ENCODE measurements around the gene DTNB.
"Not testable (repeated sequence)": the region's sequence is repeated elsewhere in the genome, so short reads cannot be mapped to it uniquely, and the experiment has no call there.

Gene DTNB

DNA sequence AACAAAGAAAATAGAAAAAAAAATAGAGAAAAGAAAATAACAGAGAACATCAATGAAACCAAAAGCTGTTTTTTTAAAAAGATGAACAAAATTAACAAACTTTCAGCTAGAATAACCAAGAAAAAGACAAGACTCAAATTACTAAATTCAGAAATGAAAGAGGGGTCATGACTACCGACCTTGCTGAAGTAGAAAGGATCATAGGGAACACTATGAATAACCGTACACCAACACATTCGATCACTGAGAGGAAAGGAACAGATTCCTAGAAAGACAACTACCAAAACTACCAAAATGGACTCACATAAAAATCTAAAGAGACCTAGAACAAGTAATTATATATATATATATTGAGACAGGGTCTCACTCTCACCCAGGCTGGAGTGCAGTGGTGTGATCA, 37.4 kb upstream of the DTNB start:
- DNase-seq (ENCODE audit: low read depth in 2 of 2), result no peak
- TF ChIP-seq, protein P1, sequence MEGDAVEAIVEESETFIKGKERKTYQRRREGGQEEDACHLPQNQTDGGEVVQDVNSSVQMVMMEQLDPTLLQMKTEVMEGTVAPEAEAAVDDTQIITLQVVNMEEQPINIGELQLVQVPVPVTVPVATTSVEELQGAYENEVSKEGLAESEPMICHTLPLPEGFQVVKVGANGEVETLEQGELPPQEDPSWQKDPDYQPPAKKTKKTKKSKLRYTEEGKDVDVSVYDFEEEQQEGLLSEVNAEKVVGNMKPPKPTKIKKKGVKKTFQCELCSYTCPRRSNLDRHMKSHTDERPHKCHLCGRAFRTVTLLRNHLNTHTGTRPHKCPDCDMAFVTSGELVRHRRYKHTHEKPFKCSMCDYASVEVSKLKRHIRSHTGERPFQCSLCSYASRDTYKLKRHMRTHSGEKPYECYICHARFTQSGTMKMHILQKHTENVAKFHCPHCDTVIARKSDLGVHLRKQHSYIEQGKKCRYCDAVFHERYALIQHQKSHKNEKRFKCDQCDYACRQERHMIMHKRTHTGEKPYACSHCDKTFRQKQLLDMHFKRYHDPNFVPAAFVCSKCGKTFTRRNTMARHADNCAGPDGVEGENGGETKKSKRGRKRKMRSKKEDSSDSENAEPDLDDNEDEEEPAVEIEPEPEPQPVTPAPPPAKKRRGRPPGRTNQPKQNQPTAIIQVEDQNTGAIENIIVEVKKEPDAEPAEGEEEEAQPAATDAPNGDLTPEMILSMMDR (IDR thresholded peaks at IDR 0.05; ENCODE audit: low read depth, low read length), result no peak
- no peak overlapping the region for H3K4me3 ChIP-seq (replicated peaks in 1 of 2; ENCODE audit: low read depth in 2 of 2, low read length in 2 of 2)

DNA sequence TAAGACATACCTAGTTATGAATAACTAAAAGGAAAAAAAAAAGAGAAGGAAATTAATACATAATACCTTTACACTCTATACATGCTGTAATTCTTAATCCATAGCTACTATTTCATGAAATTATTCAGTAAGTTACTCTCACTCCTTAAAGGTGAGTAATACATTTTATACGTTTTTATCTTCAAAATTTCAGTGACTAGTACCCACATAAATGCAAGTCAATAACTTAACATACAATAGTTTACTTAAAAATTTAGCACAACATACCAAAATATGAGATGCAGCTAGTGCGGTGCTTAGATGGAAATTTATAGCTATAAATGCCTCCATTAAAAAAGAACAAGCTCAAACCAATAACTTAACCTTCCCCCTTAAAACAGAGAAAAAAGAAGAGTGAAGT, 36.0 kb upstream of the DTNB start:
- no peak overlapping the region for H3K4me3 ChIP-seq (replicated peaks in 1 of 2; ENCODE audit: low read depth in 2 of 2, low read length in 2 of 2)
- DNase-seq (ENCODE audit: low read depth in 2 of 2), result no peak
- TF ChIP-seq, protein P1 (IDR thresholded peaks at IDR 0.05; ENCODE audit: low read depth, low read length), result no peak

DNA sequence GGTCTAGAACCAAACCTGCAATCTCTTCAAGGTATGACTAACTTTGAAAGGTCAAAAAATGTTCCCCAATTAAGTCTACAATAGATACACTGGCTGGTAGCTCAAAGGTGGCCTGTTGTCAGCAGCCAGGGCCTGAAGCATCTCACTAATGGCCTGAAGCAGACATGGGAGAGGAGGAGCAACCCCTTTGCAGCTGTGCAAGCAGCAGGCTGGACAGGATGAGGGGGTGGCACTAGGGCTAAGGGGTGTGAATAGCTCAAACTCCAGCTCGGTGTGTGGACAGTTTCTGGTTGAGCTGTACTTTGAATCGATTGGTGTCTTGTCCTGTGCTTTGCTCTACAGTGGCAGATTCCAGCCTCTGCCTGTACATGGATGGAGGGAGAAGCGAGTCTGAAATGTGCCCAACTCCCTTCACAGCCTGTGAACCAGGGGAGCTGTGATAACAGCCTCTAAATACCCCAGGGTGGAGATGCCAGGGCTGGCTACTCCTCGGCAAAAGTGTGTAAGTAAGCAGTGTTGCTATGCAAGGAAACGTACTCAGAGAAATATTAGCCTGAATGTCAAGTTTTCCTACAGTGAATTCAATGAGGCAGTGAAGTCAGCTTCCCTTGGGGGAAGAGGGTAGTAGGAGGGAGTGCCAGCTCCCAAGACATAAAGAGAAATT, 34.7 kb upstream of the DTNB start:
- no peak for DNase-seq (ENCODE audit: low read depth in 2 of 2)
- TF ChIP-seq, protein P1 (IDR thresholded peaks at IDR 0.05; ENCODE audit: low read depth, low read length), result no peak

DNA sequence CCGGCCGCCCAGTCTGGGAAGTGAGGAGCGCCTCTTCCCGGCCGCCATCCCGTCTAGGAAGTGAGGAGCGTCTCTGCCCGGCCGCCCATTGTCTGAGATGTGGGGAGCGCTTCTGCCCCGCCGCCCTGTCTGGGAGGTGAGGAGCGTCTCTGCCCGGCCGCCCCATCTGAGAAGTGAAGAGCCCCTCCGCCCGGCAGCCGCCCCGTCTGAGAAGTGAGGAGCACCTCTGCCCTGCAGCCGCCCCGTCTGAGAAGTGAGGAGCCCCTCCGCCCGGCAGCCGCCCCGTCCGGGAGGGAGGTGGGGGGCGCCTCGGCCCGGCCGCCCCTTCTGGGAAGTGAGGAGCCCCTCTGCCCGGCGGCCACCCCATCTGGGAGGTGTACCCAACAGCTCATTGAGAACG, 32.2 kb upstream of the DTNB start:
- not testable (repeated sequence) for DNase-seq (ENCODE audit: low read depth in 2 of 2); H3K4me3 ChIP-seq (replicated peaks in 1 of 2; ENCODE audit: low read depth in 2 of 2, low read length in 2 of 2)

More for the DNA sequence above, 34.7 kb upstream of the DTNB start:
- no peak overlapping the region for H3K4me3 ChIP-seq (replicated peaks in 1 of 2; ENCODE audit: low read depth in 2 of 2, low read length in 2 of 2)

DNA sequence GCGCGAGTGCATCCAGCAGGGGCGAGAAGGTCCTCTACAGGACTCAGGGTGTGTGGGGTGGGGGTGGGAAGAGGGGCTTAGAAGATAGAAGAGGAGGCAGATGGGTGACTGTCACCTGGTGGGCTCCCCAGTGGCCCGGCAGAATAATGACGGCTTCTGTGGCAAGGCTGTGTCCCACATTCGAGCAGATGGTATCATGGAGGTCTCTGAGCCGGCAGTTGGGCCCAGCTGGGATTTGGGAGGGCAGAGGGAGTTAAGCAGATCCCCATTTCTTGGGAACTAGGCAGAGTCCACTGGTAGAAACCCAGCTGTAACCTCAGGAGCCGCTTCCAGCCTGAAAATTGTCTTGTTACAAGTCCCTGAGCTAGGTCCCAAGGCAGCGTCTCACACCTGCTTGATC, 28.4 kb upstream of the DTNB start:
- TF ChIP-seq, protein P1 (IDR thresholded peaks at IDR 0.05; ENCODE audit: low read depth, low read length), result no peak
- no peak for DNase-seq (ENCODE audit: low read depth in 2 of 2)
- no peak overlapping the region for H3K4me3 ChIP-seq (replicated peaks in 1 of 2; ENCODE audit: low read depth in 2 of 2, low read length in 2 of 2)

DNA sequence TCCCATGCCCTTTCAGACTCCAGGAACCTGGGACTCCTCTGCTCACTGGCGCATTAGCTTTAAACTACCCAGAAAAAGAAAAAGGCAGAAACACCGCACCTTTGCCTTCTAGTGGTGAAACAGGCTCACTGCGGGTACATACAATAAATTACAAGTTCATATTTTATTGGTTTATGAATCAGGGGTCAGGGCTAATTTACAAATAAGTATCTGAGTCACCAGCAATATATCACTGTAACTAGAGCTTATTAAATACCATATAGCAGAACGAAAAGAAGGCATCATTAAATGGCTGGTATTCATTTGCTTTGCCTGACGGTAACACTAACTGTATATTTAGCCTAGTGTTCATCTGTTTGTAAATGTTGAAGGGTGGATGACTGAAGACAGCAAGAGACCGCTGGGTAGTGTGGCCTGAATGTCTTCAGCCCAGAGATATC, 26.9 kb upstream of the DTNB start:
- peak; percentile 46 to 61 for DNase-seq (ENCODE audit: low read depth in 2 of 2)
- no peak overlapping the region for H3K4me3 ChIP-seq (replicated peaks in 1 of 2; ENCODE audit: low read depth in 2 of 2, low read length in 2 of 2)
- TF ChIP-seq, protein P1 (IDR thresholded peaks at IDR 0.05; ENCODE audit: low read depth, low read length), result peak; percentile 81

DNA sequence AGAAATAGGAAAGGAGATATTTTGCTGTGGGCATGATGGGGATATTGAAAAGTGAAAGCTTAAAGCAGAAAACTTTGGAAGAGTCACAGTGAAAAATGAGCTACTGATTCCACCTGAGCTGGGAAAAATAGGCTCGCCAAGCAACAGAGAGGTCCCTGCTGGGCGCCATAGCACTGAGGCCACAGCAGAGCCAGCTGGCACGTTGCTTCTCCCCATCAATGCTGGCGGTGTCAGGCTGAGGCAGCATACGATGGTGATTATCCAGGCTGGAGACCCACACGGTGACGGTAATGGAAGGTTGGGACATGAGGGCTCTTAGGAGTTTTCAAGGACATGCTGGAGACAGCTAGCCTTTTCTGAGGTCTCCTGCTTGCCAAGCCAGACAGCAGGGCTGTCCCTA, 25.8 kb upstream of the DTNB start:
- no peak overlapping the region for H3K4me3 ChIP-seq (replicated peaks in 1 of 2; ENCODE audit: low read depth in 2 of 2, low read length in 2 of 2)
- TF ChIP-seq, protein P1 (IDR thresholded peaks at IDR 0.05; ENCODE audit: low read depth, low read length), result no peak
- DNase-seq (ENCODE audit: low read depth in 2 of 2), result no peak

Data from cardiac fibroblast (primary cell).